Activated CD4-positive, alpha-beta T cell treated with anti-CD3 and anti-CD28 coated beads, Interleukin-10, Interleukin-2, amounts not matched to agents 100 ng/mL and 50 ng/mL, durations not matched to agents 16 hours and 8 hours (primary cell): ENCODE results near the gene ALDOA.
"Not testable (repeated sequence)": the region's sequence is repeated elsewhere in the genome, so short reads cannot be mapped to it uniquely, and the experiment has no call there.

Experiments used
- DNase-seq: peaks from one replicate; pipeline ENCODE4 v3.0.0-alpha.2; 2020

Gene ALDOA

DNA sequence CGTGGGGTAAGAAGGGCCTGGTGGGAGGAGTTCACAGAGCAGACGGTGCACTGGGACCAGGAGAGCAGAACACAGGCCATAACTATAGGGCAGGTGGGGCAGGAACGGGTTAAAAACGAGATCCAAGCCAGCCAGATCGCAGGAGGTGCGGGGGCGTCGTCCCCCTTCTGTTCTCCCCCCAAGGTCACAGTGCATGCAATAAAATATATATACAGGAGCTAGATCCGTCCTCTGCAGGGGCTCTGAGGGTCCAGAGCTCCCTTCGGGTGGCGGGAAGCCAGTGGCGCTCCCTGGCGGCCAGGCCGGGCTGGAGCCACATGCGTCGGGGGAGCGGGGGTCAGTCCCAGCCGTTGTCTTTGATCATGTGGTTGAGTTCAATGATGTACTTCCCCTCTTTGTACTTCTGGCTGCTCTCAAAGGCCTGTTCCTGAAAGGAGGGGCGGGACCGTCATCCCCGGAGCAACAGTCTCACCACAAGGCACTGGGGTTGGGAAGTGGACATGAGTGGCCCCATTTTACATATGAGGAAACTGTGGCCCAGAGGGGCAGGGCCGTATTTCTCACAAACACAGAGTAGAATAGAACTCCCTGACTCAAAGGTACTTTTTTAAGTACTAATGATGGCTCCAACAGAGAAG, 26.9 kb downstream of the ALDOA start:
- peak; percentile 91 for DNase-seq

DNA sequence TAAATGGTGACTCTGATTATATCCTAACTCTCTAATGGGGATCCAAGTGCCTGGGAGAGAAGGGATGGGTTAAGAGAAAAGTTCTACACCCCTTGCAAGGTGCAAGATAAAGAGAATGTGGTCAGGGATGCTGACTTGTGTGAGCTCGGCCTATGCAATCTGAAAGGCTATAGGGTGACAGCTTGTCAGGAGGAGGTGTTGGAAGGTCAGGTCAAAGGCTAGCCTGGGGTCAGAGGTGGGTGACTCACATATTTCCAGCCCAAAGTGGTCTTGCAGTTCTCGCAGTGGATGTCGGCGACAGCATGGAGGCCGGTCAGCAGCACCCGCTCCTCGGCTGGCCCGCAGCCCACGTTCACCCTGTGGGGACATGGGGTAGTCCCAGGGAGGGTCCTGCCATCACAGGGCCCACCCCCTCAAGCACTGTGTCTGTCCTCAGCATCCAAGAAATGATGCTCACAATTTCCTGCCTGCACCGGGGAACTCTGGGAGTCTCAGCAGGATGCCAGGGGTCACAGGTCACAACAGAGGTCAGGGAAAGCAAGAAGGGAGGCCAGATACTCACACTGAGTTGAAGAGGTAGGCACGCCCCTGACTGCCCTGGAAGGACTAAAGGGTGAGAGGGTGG, 29.1 kb downstream of the ALDOA start:
- DNase-seq: no peak

DNA sequence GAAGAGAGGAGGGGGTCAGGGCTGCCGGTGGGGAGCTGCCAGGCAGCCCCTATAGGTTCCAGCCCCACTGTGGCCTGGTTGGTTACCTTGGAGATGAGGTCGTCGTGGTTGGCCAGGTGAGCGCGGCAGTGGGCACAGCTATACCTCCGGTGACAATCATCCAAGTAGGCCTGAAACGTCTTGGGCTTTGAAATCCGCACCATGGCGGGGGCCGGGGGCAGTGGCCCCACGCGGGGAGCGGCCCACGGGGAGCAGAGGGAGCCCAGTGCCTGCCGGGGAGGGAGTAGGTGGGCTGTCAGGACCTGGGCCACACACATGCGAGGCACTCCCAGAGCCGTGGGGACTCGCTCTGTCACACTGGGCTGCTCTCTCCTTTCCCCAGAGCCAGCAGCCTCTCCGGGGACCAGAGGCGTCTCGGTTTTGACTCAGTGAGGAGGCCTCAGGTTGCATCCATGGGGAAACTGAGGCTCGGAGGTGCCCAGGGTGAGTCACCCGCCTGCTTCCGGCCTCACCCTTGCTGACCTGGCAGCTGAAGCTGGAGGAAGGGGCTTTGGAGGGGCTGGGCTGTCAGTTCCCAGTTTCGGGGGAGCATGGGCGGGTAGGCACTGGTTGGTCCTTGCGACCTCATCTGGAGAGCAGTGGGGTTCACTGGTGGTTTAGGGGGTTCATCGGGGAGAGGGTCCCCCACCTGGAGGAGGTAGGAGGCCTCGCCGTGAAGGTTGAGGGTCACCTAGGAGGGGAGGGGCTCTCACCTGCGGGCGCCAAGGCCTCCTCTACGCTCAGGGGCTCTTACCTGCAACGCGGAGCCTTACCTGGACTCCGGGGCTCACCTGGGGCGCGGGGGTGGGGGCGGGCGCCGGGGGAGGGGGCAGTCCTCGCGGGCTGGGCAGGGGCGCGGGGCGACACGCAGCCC, 29.9 kb downstream of the ALDOA start:
- no peak for DNase-seq

DNA sequence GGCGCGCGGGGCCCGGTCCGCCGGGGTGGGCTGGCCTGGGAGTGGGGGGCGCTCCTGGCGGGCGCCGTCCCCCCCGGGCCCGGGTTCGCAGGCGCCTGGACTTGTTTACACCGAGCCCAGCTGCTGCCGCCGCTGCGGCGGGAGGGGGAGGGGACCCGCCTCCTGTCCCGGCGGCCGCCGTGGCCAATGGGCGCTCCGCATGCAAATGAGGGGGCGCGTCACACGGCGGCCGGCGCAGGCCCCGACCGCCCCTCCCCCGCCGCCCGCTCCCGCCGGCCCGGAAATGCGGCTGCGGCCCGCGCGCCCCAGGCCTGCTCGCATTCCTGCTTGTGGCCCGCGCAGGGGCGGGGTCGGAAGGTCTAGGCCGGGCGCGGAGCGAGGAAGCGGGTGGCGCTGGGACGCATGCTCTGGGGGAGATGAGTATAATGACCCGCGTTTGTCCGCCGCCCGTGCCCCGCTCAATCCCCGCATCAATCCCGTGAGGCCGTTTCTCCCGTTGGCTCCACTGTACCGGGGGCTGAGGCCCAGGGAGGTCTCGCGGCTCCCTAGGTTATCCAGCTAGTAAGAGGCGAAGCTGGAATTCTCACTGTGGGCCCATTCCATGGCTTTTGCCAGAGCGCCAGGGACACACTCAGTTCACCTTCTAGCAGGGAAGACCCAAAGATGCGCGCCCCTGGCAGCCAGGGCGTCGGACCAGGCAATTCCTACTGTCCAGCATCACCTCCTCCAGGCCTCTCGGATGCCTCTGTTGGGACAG, 30.7 kb downstream of the ALDOA start, which contains the start of gene YPEL3:
Gene YPEL3 (minus strand): TSS at position 109 of the 757 bp plus-strand sequence. CDS start 731 bp downstream, outside the sequence.
- DNase-seq: peak; percentile 93

DNA sequence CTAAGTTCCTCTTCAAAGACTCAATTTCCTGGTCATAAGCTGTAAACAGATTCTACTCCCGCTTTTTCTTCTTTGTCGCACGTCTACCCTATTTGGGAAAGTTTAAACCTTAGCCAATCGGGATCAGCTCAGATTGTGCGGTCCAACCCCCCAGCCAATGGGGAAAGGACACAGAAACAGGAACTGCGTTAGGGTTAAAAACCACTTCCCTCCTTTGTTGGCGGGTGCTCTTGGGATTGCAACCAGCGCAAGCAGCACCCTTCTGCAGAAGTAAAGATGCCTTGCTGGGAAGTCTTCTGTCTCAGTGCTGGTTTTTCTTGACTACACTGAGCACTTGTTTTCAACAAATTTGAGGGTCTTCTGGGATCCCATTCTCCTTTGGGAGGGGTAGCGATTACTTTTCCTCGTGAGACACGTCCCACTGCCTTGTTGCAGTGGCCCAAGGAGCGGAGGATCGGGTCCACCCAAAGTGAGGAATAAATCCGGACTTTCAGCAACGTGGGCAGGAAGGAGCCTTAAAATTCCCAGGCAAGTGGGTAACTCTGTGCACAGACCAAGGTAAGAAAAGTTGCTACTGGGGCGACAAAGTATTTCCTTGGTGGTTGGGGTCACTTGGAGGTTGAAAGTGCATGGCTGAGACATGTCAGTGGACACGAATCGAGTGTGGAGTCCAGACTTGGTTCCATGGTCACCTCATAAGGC, 31.5 kb downstream of the ALDOA start:
- no peak for DNase-seq

DNA sequence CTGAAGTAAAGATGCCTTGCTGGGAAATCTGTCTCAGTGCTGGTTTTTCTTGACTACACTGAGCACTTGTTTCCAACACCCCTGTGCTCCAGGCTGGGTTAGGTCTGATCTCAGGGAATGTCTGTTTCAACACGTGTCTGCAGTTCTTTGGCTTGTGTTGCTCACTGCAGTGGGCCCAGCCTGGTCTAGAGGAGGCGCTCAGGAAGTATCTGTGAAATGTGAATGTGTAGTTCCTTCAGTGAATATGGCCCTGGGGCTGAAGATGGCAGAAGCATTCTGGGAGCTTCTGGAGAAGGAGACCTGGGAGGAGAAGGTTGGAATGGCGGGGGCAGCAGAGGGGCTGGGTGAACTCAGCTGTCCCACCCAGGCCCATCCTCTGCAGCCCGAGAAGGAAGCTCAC, 38.5 kb downstream of the ALDOA start:
- DNase-seq: no peak

DNA sequence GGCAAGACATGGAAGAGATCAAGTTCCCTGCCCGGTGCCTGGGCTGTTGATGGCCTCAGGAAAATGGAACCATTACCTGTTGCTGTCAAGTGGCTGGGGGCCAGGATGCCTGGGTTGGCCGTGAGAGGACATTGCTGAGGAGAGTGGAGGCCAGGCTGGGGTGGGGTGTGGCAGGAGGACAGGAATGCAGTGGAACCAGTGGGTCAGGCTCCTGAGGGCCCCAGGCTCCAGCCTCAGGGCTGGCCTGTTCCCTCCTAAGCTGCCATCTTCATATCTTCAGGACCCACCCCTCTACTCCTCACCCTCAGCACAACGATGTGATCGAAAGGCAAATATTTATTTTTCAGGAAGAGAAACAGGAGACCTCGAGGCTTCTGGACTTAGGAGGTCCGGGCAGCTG, 38.9 kb downstream of the ALDOA start:
- no peak for DNase-seq

DNA sequence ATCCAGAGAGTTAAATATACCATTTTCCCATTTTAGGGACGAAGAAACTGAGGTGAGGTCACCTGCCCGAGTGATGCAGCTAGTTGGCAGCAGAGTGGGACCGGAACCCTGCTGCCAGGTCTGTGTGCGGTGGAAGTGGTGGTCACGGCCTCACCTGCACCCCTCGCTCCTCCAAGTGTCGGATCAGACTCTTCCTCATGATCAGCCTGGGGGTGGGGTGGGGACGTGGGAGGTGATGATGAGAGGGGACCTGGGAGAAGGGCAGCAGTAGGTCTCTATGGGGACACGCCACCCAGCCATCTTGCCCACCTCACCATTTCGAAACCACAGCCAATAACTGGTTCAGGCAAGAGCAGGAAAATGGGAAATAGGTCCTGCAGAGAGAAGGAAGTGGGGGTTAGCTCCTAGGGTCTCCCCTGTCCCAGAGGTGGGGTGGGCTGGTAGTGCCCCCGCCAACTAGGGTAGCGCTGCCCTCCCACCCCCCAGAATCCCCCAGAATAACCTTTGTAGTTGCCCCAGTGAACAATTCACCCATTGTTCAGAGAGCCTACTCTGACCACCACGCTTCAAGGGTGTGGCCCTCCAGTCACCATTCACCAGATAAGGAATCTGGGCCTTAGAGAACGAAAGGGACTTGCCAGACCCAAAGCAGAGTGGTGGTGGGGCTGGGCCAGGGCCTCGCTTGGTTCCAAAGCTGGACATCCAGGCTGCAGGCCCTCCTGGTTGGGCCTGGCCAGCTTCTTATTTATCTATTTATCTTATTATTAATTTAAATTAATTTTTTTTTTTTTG, 42.7 kb downstream of the ALDOA start:
- DNase-seq: no peak

DNA sequence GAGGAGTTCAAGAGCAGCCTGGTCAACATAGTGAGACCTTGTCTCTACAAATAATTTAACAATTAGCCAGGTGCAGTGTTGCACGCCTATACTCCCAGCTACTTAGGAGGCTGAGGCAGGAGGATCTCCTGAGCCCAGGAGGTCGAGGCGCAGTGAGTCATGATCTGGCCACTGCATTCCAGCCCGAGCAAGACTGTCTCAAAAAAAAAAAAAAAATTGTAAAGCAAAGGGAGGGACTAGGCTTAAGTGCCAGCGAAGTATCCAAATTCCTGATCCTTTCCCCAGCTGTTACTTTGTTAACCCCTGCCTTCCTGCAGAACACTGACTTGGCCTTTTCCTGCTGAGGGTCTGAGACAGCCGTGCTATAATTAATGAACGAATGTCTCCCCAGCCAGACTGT, 45.1 kb downstream of the ALDOA start:
- DNase-seq: no peak

DNA sequence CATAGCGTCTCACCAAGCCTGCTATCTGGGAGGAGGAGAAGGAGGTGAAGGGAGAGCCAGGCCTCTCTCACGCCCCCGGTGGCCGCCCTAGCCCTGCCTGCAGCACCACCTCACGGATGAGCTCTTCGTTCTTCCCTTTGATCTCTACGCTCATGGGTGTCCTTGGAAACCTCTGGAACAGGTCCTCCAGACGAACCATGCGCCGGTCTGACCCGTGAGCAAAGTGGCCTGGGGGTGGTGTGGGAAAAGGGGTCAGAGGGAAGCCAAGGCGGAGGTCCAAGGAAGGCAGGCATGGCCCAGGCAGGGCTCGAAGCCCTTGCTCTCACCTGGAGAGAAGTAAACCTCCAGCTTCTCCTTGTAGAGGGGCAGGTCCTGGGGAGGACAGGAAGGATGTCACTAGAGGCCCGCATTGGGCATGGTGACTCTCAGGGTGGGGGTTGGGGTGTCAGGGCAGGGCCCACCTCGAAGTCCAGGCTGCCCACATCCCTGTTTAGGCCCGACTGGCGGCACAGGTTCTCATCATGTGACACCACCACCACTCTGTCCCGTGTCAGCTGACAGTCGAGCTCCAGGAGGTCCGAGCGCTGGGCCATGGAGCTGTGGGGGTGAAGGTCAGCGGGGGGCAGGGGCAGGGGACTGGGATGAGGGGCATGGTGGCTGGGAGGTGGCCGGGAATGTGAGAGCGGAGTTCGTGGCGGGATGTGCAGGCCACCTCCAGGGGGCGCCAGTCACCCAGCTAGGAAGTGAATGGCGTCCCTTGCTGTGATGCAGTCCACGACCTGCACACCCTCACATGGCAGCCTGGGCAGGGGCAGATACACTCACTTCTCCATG, 46.9 kb downstream of the ALDOA start:
- peak; percentile 78 for DNase-seq

DNA sequence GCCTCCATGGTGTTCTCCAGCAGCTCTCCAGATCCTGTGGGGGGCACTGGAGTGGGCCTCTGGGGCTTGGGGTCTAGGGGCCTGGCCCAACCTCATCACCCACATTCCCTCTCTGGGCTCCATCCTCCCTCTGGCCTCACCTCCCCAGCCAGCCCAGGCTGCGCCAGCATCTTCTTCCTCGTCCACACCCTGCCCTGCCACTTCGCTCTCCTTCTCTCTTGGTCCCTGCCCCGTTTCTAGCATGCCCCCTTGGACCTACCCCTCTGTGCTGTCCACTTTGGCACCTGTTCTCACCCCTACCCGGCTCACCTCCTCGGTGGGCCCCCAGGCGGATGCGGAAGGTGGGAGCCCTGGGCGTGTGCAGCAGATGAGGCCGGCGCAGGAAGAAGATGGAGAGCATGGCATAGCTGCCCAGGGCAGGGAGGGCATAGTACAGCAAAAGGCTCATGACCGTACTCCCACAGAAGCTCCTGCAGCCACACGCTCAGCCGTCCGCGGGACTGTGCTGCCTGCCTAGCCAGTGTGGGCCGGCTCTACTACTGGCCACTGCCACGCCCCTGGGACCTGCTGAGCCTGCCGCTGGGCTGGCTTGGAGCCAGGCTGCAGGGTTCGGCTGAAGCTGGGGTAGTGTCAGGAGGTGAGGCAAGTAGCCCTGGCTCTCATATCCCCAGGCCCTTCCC, 47.6 kb downstream of the ALDOA start, which contains the start of gene GDPD3:
Gene GDPD3 (minus strand): TSS at position 507 of the 680 bp plus-strand sequence. CDS start 59 bp downstream, at position 448.
- no peak for DNase-seq

DNA sequence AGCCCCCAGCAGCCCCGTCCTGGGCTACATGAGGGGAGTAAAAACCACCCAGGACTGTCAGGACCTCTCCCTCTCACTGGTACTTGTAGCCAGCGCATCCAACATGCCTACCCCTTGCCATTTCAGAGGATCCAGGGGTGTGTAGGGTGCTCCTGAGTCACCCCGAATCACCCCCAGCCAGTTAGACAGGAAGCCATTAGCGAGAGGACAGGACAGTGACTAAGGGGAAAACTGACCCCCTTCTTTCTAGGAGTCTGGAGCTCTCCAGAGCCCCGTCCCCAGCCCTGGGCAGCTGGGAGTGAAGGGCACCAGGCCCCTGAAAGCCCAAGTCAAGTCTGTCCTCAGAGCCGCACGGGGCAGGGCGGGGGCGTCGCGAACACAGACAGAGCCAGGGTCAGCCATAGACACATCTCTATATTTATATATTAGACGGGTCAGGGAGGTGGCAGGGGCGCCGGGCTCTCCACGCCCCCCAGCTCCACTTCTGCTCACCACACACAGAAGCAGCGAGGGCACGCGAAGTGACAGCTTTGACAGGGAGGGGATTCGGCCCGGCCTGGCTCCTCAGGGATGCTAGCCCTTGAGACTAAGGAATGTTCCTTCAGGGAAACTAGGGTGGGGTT, 48.3 kb downstream of the ALDOA start:
- no peak for DNase-seq

DNA sequence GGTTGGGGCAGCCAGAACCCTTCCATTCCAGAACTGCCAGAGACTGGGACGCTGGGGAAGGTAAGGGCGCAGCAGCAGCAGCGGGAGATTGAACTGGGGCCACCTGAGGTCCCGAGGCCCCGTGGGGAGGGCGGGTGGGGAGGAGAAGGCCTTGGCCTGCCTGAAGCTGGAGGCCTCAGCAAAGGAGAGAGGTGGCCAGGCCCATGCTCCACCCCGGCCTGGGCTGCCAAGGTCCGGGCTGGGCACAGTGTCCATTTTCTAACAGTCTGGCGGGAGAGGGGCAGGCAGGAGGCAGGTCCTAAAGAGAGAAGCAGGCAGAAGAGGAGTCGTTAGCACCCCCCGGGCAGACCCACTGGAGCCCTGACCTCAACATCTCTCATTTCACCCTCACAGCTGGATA, 48.9 kb downstream of the ALDOA start:
- DNase-seq: no peak

DNA sequence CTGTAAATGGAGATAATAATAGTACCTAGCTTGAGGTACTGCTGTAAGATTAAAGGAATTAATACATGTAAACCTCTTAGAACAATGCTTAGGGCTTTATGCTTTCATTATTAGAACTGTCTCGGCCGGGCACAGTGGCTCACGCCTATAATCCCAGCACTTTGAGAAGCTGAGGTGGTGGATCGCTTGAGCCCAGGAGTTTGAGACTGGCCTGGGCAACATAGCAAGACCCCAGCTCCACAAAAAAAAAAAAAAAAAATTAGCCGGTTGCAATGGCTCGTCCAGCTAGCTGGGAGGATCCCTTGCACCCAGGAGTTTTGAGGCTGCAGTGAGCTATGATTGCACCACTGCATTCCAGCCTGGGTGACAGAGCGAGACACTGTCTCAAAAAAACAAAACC, 49.3 kb downstream of the ALDOA start:
- not testable (repeated sequence) for DNase-seq

DNA sequence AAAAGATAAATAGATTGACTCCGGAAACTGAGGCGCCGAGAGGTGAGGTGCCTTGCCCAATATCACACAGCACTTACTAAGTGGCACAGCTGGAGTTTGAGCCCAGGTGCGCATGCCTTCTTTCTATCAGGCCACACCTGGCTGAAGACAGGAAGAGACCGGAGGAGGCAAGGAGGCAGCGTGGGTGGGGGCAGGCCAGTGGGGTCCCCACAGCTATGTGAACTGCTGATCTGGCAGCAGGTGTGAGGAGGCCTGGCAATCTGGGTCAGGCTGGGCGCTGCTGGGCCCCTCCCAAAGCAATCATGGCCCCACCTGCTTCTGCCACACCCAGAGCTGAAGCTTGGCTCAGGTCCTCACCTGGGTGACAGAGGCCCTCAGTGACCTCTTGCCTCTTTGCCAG, 49.7 kb downstream of the ALDOA start:
- no peak for DNase-seq

DNA sequence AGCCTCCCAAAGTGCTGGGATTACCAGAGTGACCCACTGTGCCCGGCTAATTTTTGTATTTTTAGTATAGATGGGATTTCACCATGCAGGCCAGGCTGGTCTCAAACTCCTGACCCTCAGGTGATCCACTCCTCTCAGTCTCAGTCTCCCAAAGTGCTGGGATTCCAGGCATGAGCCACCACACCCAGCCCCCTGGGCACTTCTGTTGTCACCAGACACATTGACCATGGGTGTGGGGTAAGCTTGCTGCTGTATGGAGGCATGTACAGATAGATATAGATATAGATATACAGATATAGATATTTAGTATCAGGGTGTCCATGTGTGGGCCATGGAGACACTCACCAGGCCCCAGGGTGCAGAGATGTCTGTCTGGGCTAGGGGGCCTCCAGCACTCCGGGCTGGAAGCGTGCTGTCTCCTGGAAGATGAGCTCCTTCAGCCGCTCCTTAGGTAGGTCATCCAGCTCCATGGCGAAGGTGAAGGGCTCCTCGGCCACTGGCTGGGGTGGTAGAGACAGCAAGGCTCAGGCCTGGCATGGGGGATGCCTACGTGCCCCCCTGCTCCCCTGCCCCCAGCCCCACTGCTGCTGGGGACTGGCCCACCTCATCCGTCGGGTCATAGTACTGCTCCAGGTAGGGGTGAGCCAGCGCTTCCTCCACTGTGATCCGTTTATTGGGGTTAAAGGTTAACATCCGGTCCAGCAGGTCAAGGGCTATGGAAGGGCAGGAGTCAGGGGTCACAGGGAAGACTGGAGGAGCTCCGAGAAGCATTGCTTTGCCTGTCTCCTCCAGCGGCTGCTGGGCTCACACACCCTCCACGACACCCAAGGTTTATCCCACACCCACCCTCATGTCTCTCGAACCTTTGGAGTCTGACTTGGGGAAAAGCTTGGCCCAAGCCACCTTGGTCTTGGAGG, 51.0 kb downstream of the ALDOA start:
- DNase-seq: no peak

DNA sequence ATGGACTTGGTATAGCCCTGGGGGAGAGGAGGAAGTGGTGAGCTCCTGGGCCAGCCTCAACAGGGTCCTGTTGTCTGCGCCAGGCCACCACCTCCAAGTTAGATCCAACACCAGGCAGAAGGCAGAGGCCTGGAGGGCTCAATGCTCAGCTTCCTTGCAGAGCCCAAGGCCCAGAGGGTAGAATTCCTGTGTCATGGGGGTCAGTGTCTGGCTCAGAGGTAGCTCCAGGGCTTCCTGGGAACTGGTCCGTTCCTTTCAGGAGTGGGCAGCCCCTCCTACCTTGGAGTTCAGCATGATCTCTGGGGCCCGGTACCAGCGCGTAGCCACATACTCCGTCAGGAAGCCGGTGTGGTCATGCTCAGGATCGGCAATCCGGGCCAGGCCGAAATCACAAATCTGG, 52.2 kb downstream of the ALDOA start:
- DNase-seq: no peak

DNA sequence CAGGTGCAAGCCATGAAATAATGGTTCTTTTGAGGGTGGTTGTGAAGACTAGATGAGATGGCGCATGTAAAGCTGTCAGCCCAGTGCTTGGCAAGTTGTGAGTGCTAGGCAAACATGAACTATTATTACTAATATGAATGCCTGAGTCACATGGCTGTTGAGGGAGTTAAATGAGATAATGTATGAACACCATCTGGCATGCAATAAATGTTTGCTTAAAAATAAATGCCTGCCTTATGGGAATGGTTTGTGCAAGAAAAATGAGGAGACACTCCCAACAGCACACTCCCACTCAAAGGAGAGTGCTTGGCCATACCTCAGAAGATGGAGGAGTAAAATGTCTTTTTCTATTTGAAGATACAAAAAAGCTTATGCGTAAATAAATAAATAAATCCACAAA, 53.9 kb downstream of the ALDOA start:
- DNase-seq: no peak
